ENCODE results near the gene ACTL10.
A peak's percentile ranks its signal among the peaks of the same experiment; 100 is the strongest.

ACTL10 gene

DNA sequence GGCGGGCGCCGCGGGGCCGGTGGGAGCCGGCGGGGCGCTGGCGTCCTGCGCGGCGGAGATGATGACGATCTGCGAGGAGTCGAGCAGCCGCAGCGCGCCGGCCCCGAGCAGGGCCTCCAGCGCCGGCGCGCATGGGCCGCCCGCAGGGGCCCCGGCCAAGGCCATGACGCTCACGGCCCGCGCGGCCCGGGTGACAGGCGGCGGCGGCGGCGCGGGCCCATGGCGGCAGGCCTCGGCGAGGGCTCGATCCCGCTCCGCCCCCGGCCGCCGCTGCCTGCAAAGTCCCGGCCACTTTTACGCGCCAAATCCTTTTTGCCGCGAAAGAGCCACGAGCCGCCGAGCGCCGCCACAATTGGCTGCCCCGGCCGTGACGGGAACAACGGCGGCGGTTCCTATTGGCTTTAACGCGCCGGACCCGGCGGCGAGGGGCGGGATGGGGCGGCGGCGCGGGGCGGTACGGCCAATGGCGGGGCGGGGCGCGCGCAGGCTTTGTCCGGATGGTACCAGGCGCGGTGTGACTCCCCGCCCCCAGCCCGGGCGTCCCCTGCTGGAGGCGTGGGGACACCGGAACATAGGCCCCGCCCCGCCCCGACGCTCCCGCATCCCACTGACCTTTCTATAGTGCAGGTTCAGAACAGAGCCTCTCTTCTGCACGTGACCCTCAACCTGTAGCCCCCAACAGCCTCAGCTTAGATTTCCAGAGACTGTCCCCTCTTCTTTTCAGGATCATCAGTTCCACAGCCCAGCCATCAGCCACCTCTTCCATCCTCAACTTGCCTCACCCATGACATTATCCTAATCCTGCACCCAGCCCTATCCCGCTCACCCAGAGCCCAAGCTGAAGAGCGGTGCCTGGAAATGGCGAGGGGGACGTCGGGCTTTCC, 19.6 kb downstream of the ACTL10 start, which contains the start of gene E2F1 (continued):
- TF ChIP-seq, protein P1, sequence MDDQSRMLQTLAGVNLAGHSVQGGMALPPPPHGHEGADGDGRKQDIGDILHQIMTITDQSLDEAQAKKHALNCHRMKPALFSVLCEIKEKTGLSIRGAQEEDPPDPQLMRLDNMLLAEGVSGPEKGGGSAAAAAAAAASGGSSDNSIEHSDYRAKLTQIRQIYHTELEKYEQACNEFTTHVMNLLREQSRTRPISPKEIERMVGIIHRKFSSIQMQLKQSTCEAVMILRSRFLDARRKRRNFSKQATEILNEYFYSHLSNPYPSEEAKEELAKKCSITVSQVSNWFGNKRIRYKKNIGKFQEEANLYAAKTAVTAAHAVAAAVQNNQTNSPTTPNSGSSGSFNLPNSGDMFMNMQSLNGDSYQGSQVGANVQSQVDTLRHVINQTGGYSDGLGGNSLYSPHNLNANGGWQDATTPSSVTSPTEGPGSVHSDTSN (CRISPR knock-in tag; IDR thresholded peaks at IDR 0.05), result peak; percentile 85; the same call in 1 of the 2 replicates
- TF ChIP-seq REPIN1 (tag by site-specific recombination; IDR thresholded peaks at IDR 0.05; ENCODE audit: low read depth) (no peak), KLF8 (tag by site-specific recombination; IDR thresholded peaks at IDR 0.05) (peak; percentile 88), ZBTB17 (tag by site-specific recombination; IDR thresholded peaks at IDR 0.05) (peak; percentile 59; the same call in 1 of the 2 replicates), SCRT2 (tag by site-specific recombination; IDR thresholded peaks at IDR 0.05) (peak; percentile 92), ZNF621 (tag by site-specific recombination; IDR thresholded peaks at IDR 0.05) (no peak), GLIS1 (tag by site-specific recombination; IDR thresholded peaks at IDR 0.05) (peak; percentile 30; the same call in 1 of the 2 replicates), ZNF121 (tag by site-specific recombination; IDR thresholded peaks at IDR 0.05) (no peak), SP7 (tag by site-specific recombination; IDR thresholded peaks at IDR 0.05) (0 out of 2 replicates have a peak, but pooled peaks have one; percentile 28), ZNF561 (tag by site-specific recombination; IDR thresholded peaks at IDR 0.05; ENCODE audit: borderline replicate concordance) (no peak)
- TF ChIP-seq, protein P2, sequence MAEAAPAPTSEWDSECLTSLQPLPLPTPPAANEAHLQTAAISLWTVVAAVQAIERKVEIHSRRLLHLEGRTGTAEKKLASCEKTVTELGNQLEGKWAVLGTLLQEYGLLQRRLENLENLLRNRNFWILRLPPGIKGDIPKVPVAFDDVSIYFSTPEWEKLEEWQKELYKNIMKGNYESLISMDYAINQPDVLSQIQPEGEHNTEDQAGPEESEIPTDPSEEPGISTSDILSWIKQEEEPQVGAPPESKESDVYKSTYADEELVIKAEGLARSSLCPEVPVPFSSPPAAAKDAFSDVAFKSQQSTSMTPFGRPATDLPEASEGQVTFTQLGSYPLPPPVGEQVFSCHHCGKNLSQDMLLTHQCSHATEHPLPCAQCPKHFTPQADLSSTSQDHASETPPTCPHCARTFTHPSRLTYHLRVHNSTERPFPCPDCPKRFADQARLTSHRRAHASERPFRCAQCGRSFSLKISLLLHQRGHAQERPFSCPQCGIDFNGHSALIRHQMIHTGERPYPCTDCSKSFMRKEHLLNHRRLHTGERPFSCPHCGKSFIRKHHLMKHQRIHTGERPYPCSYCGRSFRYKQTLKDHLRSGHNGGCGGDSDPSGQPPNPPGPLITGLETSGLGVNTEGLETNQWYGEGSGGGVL (tag by site-specific recombination; IDR thresholded peaks at IDR 0.05), result no peak
- TF ChIP-seq, protein P3, sequence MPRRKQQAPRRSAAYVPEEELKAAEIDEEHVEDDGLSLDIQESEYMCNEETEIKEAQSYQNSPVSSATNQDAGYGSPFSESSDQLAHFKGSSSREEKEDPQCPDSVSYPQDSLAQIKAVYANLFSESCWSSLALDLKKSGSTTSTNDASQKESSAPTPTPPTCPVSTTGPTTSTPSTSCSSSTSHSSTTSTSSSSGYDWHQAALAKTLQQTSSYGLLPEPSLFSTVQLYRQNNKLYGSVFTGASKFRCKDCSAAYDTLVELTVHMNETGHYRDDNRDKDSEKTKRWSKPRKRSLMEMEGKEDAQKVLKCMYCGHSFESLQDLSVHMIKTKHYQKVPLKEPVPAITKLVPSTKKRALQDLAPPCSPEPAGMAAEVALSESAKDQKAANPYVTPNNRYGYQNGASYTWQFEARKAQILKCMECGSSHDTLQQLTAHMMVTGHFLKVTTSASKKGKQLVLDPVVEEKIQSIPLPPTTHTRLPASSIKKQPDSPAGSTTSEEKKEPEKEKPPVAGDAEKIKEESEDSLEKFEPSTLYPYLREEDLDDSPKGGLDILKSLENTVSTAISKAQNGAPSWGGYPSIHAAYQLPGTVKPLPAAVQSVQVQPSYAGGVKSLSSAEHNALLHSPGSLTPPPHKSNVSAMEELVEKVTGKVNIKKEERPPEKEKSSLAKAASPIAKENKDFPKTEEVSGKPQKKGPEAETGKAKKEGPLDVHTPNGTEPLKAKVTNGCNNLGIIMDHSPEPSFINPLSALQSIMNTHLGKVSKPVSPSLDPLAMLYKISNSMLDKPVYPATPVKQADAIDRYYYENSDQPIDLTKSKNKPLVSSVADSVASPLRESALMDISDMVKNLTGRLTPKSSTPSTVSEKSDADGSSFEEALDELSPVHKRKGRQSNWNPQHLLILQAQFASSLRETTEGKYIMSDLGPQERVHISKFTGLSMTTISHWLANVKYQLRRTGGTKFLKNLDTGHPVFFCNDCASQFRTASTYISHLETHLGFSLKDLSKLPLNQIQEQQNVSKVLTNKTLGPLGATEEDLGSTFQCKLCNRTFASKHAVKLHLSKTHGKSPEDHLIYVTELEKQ (tag by site-specific recombination; IDR thresholded peaks at IDR 0.05; ENCODE audit: borderline replicate concordance), result no peak

DNA sequence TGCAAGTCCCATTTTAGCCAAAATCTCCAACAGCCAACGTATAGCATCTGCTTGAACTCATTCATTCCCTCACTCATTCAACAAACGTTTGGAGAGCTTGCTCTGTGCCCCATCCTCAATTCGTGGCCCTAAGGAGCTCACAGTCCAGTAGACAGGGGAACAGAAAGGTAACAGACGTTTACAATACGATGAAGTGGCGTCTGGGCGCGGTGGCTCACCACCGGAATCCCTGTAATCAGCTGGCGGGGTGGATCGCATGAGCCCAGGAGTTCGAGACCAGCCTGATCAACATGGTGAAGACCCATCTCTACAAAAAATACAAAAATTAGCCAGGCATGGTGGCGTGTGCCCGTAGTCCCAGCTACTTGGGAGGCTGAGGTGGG, 20.2 kb downstream of the ACTL10 start:
- POLR2A ChIA-PET, result no interaction called here
- Histone ChIP-seq H3K36me3 (ENCODE audit: control insufficient read depth in 2 of 2, insufficient read depth in 1 of 2, low read length in 2 of 2) (peaks cover 0 to 25% of the 10 kb centered on the region in 2 experiments; a peak in 1 of 3 replicates), H3K4me1 (ENCODE audit: control insufficient read depth, insufficient read depth, low read length) (peaks cover 8% of the 10 kb centered on the region), H3K27ac (ENCODE audit: extremely low read depth, low read depth, low read length) (no peak overlapping the region), H3K4me3 (ENCODE audit: low read depth, low read length) (no peak overlapping the region), H3K9me3 (ENCODE audit: control insufficient read depth, insufficient read depth, low read depth, low read length) (no peaks in the 10 kb centered on the region)
- CTCF ChIA-PET, result interaction anchor here (0.6 to 1.2 kb wide), 3 partner anchors 45 to 242 kb away, joined by 3 to 4 read pairs (median 3); partner anchors contain the start of gene ZNF341
- no peak for TF ChIP-seq ZNF623 (tag by site-specific recombination; IDR thresholded peaks at IDR 0.05)
- TF ChIP-seq ZNF391 (tag by site-specific recombination; IDR thresholded peaks at IDR 0.05; ENCODE audit: borderline replicate concordance, low read depth), result 0 out of 2 replicates have a peak, but pooled peaks have one; percentile 9
- 0 out of 2 replicates have a peak, but pooled peaks have one; percentile 8 for TF ChIP-seq ZNF610 (tag by site-specific recombination; IDR thresholded peaks at IDR 0.05; ENCODE audit: borderline replicate concordance)
